CD4-positive, alpha-beta T cell treated with Interleukin-4 for 1 hour (primary cell): ENCODE data around the gene ATP11A.
"Not testable (repeated sequence)": the region's sequence is repeated elsewhere in the genome, so short reads cannot be mapped to it uniquely, and the experiment has no call there.

Experiments used
- DNase-seq, 2 donors: peaks; one replicate each; pipeline ENCODE4 v3.0.0-alpha.2; 2020 to 2022

The ATP11A gene

GRCh38 chr13:112777637-112778406 is 88.0 kb downstream of the ATP11A start:
- no peak for DNase-seq

- no peak for DNase-seq
These were observed 90.2 kb downstream of the ATP11A start for GRCh38 chr13:112779856-112780604.

DNA sequence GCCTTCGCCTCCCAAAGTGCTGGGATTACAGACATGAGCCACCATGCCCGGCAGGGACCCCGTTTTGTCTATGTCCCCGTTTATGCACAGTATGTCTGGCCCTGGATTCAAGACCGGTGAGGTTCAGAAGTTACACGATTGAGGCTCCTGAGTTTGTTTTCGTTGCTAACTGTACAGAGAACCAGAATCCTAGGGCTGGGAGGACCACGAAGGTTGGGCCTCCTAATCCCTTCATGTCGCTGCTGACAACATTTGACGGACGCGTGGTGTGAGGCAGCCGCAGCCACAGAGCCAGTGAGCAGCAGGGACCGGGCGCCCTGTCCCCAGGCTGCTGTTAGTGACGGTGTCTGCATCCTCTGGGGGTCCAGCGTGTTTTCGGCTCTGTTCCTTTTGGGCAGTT is 91.4 kb downstream of the ATP11A start:
- DNase-seq, result no peak

DNA sequence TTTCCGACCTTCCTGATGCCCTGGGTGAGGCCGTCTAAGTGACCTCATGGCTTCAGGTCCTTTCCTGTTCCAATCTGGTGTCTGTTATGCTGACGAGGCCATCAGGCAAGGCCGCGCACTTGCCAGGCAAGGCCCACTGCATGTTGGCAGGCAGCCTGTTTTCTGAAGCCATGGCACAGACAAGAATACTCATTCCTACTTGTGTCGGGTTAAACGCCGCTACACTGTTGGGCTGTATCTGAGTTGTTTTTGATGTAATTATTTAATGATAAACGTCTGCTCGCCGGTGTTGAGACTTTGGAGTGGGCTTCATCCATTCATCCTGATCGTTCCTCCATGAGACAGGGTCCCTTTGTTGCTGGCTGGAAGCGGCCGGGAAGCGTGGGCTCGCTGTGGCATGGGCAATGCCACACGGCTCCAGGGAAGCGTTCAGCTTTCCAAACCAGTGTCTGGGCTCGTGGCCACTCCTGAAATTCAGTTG is 92.1 kb downstream of the ATP11A start:
- DNase-seq, result no peak

- DNase-seq, result no peak
These were observed 92.7 kb downstream of the ATP11A start for GRCh38 chr13:112782429-112783010.

DNA sequence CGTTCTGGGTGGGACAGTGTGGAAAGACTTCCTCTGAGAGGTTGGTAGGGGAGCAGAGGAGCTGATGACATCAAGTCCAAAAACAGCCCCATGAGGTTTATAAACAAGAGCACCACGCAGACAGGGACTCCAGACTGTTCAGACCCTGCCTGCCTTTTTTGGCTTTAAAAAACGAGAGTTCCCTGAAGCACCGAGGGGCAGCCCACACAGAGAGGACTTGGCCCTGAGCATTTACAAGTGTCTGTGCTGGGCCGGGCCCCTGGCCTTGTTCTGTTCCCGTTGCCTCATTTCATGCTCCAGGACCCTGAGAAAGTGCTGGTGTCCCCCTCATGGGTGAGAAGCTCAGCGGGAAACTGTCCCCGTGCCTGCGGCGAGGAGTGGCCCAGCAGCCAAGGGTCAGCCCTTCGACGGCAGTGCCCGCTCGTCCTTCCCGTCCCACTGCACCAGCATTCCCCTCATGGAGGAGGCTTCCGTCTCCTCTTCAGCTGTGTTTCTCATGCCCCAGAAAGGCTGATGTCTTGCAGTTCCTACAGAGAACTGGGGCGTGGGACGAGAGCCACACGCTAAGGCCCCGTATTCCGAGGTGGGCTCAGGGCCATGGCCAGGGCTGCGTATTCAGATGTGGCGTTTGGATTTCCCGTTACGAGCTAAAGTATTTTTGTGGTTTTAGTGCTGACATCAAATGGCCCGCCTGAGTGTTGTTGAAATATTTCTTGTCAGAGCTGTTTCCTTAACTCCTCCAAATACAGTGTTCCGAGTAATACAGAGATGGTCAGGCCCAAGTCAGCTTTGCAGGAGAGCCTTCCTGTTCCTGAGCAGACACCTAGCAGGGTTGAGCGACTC is 93.5 kb downstream of the ATP11A start:
- no peak for DNase-seq

GRCh38 chr13:112783978-112784371 is 94.1 kb downstream of the ATP11A start:
- DNase-seq, result no peak

- no peak for DNase-seq
These were observed 95.1 kb downstream of the ATP11A start for GRCh38 chr13:112784811-112785482.

DNA sequence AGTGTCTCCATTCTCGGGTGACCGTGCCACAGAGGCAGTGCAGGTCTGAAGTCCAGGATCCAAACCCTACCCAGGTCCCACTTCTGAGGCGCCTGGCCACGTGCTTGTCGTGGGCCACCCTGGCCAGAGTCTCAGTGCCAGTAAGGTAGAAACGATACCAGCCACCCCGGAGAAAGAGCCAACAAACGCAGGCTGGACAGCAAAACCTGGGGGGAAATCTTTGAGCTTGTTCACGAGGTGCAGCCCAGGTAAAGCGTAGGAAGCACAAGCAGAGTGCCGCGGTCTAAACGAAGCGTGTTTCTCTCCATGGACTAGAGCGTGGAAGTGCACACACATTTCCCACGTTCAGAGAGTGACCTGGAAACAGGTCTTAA is 95.6 kb downstream of the ATP11A start:
- DNase-seq, result no peak

GRCh38 chr13:112786810-112787209 is 97.0 kb downstream of the ATP11A start:
- not testable (repeated sequence) for DNase-seq

DNA sequence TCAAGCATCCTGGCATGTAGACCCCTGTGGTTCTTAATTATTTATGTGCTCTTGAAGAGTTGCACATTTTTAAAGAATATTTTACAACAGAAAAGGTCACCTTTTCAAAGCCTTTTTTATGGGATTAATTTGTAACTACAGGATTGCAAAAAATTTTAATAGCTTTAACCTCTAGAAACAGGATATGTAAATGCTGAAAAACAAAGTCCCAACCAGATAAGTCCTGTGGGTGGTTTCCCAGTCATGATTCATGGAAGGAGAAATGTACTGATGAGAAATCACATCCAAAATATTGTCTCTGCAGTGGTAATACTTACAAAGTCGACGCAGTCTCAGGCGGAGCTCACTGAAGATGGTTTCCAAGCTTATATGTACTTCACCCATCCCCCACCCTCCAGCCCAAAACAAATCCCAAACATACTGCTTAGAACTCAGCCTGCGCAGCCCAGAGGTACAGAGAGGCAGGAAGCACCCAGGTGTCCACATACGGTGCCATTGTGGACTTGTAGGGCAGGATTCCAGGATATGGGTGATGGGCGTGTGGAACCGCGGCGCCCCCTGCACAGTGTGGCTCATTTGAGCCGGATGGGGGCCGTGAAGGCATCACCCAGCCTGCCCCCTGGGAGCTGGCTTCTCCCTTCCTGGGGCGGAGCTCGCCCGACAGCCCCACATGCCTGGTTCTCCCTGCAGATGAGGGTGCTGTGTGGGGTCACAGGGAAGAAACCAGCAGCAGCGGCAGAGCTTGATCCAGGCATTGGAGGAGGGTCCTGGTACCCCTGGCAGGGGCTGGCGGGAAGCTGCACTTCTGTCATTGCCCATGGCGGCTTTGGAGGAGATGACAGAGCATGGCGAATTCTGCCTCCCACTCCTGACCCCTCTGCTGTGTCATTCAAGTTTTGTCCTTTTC is 101.2 kb downstream of the ATP11A start:
- no peak for DNase-seq

DNA sequence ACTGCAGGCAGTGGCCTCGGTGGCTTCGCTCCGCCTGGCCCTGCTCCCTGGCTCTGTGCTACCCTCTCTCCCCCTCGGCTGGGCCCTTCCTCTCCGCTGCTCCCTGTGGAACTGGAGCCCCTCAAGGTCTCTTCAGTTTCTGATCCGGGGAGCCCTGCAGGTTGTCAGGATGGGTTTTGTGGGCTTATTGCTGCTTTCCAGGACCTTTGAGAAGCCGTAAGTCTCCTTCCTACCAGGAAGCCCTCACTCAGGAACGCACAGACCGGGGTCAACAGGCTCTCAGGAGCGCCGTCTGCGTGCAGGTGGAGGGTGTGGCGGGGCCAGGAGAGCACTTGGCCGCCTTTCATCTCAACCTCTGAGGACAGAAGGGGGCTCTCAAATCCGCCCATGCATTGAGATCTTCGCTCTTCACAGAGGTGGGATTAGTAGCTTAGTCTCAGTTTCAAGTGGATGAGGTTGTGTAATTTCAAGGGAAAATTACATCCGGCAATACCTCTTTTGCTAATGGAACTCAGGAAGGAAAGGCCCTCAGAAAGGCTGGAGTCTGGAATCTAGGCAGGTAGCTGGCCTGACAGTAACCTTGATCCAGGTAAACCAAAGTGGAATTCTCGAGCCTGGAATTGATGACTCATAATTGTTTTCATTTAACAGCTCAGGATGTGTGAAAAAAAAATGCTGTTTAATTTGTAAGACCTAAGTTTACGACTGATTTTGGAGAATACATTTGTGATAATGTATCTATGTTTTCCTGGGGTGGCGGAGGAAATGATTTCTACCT is 102.0 kb downstream of the ATP11A start:
- no peak for DNase-seq

DNA sequence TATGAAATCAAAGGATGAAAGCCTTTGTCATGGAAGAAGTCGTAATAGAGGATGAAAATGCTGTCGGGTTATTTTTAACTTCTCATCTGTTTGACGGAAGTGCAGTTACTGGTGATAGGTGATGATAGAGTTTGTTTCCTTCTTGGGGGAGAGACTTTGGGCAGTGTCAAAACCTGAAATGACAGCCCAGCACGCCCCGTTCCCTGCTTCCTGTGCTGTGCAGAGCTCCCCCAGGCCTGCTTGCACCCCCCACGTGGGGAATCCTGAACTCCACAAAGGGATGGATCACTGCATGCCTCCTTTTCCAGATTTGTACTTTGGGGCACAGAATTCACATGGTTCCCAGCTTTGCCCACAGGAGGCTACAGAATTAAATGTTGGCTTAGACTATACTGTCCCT is 102.7 kb downstream of the ATP11A start:
- no peak for DNase-seq

DNA sequence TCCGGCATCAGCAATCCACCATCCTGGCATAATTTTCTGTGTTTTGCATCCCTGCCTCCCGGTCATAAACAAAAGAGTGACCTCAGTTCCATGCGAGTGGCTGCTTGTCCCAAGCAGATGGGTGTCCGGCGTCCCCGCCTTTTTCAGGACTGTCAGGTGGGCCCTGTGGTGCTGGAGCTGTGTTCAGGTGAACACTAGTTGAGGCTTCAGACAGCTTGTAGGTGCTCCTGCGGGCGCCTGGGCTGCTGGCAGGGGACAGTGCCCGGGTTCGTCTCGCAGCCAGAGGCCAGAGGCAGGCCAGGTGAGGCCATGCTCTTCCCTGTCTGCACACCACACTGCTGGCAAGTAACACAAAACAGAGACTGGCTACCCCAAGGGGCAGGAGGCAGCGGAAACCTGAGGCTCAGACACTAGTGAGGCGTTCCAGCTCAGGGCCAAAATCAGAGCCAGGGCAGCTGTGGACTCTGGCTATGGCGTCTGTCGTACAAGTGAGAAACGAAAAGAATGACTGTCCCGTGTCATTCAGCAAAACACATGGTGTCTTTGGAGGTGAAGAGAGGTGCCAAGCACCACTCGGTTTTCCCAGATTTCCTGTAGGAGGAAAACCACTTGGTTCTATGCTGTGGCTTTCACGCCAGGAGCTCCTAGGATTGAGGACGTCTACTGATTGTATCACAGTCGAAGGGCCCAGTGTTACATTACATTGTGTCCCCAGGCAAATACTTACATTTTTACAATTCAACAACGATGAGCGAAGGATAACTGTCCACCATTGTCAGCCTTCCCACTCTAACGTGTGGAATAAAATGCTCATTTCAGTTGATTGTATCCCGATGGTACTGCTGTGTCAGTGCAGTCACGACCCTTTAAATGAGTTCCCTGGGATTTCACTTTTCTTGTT is 104.0 kb downstream of the ATP11A start:
- DNase-seq, result no peak

DNA sequence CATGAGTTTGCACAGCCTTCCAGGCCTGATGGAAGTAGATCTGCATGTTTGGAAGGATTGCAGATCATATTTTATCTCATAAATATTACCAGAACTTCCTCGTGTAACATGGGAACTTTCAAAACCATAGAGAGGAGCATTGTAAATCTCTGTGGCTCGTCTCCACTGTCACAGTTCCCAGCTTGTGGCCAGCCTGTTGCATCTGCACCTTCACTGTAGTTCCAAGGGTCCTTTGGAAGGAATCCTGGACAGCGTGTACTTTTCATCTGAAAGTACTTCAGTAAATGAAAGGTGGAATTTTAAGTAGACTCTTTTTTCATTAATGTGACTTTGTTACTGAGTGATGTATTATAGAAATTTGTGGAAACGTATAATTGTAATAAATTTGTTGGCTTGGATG is 105.4 kb downstream of the ATP11A start:
- DNase-seq, result no peak

- no peak for DNase-seq
These were observed 106.5 kb downstream of the ATP11A start for GRCh38 chr13:112796190-112796915.

GRCh38 chr13:112799394-112799793 is 109.6 kb downstream of the ATP11A start:
- DNase-seq, result no peak

DNA sequence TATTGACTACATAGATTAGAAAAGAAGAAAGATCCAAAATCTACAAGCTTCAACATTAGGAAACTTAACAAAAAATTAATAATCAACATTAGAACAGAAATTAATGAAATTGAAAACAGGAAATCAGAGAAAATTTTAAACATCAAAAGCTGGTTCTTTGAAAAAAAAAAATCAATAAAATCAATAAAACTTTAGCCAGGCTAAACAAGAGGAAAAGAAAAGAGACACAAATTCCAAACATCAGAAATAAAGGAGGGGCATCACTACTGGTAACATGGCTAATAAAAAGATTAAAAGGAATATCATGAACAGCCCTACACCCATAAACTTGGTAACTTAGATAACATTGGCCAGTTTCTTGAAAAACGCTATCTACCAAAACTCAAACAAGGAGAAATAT is 110.2 kb downstream of the ATP11A start:
- no peak for DNase-seq

DNA sequence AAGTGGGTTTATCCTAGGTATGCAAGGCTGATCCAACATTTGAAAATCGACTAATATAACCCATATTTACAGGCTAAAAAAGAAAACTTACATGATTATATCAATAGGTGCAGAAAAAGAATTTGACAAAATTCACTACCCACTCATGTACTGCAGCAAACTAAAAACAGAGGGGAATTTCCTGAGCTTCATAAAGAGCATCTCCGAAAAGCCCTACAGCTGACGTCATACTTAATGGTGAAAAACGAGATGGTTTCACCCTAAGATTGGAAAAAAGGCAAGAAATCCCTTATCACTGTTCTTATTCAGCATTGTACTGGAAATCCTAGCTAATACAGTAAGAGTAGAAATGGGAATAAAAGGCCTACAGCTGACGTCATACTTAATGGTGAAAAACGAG is 111.0 kb downstream of the ATP11A start:
- not testable (repeated sequence) for DNase-seq
